ACC112 (cell line): Measurements from ENCODE around the gene WSCD1.

Source experiments
- H2AFZ ChIP-seq: fragments of 200-600 bp; sonication (generic); one replicate; pipeline ENCODE4 v1.6.0; 2017; ENCODE audit warnings: antibody characterized with exemption, low read length; ENCODE audit not compliant: unreplicated experiment
- H3K27ac ChIP-seq: fragments of 200-600 bp; sonication (generic); 2 replicates; pipeline ENCODE4 v1.5.1; 2014; ENCODE audit warnings: low read depth, mild to moderate bottlenecking, antibody characterized with exemption, low read length, moderate library complexity
- H3K27me3 ChIP-seq: fragments of 200-600 bp; sonication (generic); 2 replicates; pipeline ENCODE4 v1.6.1; 2014; ENCODE audit warnings: mild to moderate bottlenecking, antibody characterized with exemption, low read length, moderate library complexity, mixed read lengths; ENCODE audit not compliant: insufficient read depth
- H3K36me3 ChIP-seq: fragments of 200-600 bp; sonication (generic); 2 replicates; pipeline ENCODE4 v1.6.1; 2016; ENCODE audit warnings: mild to moderate bottlenecking, antibody characterized with exemption, low read length, moderate library complexity, mixed read lengths; ENCODE audit not compliant: insufficient read depth
- H3K4me1 ChIP-seq: fragments of 200-600 bp; sonication (generic); one replicate; pipeline ENCODE4 v1.6.1; 2016; ENCODE audit warnings: low read length, mixed read lengths; ENCODE audit not compliant: insufficient read depth, unreplicated experiment, control insufficient read depth
- H3K4me3 ChIP-seq: fragments of 200-600 bp; sonication (generic); 2 replicates; pipeline ENCODE4 v1.5.1; 2014; ENCODE audit warnings: mild to moderate bottlenecking, low read depth, low read length
- H3K79me2 ChIP-seq: fragments of 200-600 bp; sonication (generic); one replicate; pipeline ENCODE4 v1.6.0; 2016; ENCODE audit warnings: low read length; ENCODE audit not compliant: control insufficient read depth, unreplicated experiment, insufficient read depth

The WSCD1 gene

DNA sequence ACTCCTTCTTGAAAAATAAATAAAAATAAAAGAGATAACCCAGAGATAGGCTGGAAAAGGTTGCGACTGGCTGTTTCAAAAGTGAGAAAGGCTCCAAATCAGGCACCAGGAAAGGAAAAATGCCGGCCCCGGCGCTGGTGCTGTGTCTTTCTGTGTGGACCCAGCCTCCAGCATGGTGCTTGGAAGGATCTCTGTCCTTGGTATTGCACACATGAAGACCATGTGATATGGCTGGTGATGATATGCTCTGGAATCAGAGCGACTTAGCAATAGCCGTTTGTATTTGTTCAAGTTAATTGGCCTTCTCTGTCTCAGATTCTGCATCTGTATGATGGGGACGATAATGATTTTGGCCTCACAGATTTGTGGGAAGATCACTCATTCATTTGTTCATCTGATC, 3.4 kb downstream of the WSCD1 start:
- H3K27ac ChIP-seq: no peak overlapping the region
- H3K27me3 ChIP-seq: peaks cover 79% of the 10 kb centered on the region
- H2AFZ ChIP-seq: no peak overlapping the region
- no peaks in the 10 kb centered on the region for H3K4me1 ChIP-seq
- no peak overlapping the region for H3K4me3 ChIP-seq
- H3K79me2 ChIP-seq: no peaks in the 10 kb centered on the region
- no peaks in the 10 kb centered on the region for H3K36me3 ChIP-seq

DNA sequence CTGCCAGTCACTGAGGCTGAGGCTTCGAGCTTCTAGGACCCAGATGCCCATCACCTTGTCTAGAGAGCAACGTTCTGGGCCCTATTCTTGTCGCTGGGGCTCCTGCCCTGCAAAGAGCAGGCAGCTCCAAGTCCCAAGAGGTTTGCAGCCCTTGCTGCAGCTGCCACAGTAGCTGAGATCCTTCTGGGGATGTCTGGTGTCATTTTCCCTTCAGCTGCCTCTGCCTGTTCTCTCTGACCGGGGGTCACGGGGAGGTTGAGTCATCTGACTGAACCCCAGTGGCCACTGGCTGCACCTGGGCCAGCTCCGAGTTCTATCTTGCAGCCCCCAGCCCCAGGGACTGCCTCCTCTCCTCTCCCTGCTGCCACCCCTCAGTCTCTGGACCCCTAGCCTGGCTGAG, 4.9 kb downstream of the WSCD1 start:
- H3K36me3 ChIP-seq: no peaks in the 10 kb centered on the region
- H3K4me1 ChIP-seq: no peaks in the 10 kb centered on the region
- no peak overlapping the region for H2AFZ ChIP-seq
- no peak overlapping the region for H3K27ac ChIP-seq
- peaks cover 80% of the 10 kb centered on the region for H3K27me3 ChIP-seq
- no peak overlapping the region for H3K4me3 ChIP-seq
- H3K79me2 ChIP-seq: no peaks in the 10 kb centered on the region

DNA sequence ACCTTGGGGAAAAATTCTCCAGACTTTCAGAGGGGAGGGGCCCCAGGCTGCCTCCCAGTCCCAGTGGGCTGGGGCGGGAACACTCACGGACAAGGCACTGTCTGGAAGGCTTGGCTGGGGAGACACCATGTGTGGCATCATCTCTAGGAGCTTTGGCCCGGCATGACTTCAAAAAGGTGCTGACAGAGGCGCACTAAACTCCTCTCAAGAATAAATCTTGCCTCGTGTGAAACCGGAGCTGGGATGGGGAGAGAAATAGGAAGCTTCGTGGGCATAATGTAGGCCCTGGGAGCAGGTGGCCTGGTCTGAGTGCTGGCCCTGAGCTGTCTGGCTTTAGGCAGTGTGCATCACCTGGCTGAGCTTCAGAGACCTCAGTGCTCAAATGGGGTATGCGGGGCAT, 5.7 kb downstream of the WSCD1 start:
- Histone ChIP-seq H3K27me3 (peaks cover 76% of the 10 kb centered on the region), H3K4me3 (no peak overlapping the region), H3K4me1 (no peaks in the 10 kb centered on the region), H3K36me3 (no peaks in the 10 kb centered on the region), H3K79me2 (no peaks in the 10 kb centered on the region), H3K27ac (no peak overlapping the region), H2AFZ (no peak overlapping the region)

DNA sequence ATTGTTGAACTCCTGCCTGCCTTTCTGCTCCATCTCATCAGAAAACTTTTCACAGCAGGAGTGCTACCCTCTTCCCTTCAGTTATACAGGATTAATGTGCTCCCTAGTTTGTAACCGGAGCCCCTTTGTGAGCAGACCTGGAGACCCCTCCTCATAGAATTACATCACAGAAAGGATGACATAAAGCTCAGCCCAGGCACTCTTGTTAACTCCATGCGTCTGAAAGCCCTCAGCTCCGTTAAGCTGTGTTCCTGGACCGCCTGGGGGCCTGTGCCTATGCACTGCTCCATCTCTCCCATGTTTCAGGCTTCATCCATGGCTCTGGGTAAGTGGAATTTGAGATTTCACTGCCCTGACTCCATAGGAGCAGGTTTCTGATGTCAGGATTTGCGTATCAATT, 7.6 kb downstream of the WSCD1 start:
- H2AFZ ChIP-seq: no peak overlapping the region
- no peaks in the 10 kb centered on the region for H3K36me3 ChIP-seq
- H3K79me2 ChIP-seq: no peaks in the 10 kb centered on the region
- no peak overlapping the region for H3K27ac ChIP-seq
- peaks cover 62% of the 10 kb centered on the region for H3K27me3 ChIP-seq
- no peak overlapping the region for H3K4me3 ChIP-seq
- no peaks in the 10 kb centered on the region for H3K4me1 ChIP-seq

DNA sequence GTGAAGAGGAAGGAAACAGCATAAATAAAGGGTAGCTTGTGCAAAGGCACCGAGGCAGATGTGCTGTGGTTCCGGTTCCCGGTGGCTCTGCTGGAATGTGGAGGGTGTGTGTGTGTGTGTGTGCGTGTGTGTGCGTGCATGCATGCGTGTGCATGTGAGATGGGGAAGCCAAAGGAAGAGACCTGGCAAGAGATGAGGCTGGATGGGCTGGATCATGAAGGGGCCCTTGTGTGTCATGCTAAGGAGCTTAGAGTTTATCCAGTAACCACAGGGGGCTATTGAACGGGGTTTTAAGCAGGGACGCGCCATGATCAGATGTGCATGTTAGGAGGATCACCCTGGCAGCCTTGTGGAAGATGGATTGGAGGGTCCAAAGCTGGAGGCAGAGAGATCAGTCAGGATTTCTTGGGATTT, 8.3 kb downstream of the WSCD1 start:
- H3K79me2 ChIP-seq: no peaks in the 10 kb centered on the region
- H3K36me3 ChIP-seq: no peaks in the 10 kb centered on the region
- H2AFZ ChIP-seq: no peak overlapping the region
- no peaks in the 10 kb centered on the region for H3K4me1 ChIP-seq
- peaks cover 61% of the 10 kb centered on the region for H3K27me3 ChIP-seq
- H3K27ac ChIP-seq: no peak overlapping the region
- no peak overlapping the region for H3K4me3 ChIP-seq

DNA sequence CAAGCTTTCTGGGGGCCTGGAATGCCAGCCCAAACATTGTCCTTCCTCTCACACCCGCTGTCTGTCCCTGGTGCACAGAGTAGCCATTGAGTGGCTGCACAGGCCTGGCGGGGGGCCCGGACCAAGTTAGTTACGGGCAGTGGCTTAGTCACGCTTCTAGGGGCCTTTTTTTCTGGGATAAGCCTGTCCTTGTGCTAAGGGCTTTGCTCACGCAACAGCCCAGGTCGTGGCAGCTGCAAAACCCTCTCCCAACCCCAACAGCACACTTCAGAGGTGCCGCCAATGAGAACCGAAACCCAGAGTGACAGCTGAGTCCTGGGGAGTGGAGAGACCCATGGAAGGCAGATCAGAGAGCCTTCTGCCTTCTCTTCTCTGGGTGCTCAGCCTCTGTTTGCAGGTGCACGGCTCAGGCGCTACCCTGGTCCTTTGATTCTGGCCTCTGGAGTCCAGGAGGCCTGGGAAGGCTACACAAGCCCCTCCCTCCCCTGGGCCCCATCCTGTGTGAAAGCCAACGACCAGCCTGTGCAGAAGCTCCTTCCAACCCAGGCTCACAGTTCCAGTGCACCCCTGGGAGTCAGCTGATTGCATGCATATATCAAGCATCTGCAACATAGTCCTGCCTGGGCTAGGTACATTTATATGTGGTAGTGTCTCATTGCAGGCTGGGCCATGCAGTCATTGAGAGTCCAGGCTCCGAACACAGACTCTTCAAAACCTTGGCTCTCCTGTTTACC, 9.1 kb downstream of the WSCD1 start:
- no peaks in the 10 kb centered on the region for H3K36me3 ChIP-seq
- H3K27ac ChIP-seq: no peak overlapping the region
- H2AFZ ChIP-seq: no peak overlapping the region
- H3K4me1 ChIP-seq: no peaks in the 10 kb centered on the region
- peaks cover 52% of the 10 kb centered on the region for H3K27me3 ChIP-seq
- no peaks in the 10 kb centered on the region for H3K79me2 ChIP-seq
- H3K4me3 ChIP-seq: no peak overlapping the region

DNA sequence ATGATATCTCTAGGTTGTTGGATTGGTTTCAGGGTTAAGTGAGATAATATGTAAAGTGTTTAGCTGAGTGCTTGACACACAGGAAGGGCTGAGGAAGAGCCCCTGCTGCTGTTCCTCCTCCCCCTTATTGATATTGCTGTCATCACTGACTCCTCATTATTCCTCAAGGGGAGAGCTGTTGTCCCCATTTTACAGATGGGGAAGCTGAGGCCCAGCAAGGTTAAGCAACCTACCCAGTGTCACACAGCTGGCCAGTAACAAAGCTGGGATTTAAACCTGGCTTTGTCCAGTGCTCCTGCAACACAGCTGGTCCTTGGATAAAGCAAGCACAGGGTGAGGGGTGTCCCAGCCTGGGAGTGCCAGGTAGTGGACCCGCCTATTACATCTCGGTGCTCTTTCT, 9.8 kb downstream of the WSCD1 start:
- no peak overlapping the region for H2AFZ ChIP-seq
- no peak overlapping the region for H3K27ac ChIP-seq
- H3K79me2 ChIP-seq: no peaks in the 10 kb centered on the region
- H3K4me1 ChIP-seq: no peaks in the 10 kb centered on the region
- no peaks in the 10 kb centered on the region for H3K36me3 ChIP-seq
- peaks cover 54% of the 10 kb centered on the region for H3K27me3 ChIP-seq
- H3K4me3 ChIP-seq: no peak overlapping the region

DNA sequence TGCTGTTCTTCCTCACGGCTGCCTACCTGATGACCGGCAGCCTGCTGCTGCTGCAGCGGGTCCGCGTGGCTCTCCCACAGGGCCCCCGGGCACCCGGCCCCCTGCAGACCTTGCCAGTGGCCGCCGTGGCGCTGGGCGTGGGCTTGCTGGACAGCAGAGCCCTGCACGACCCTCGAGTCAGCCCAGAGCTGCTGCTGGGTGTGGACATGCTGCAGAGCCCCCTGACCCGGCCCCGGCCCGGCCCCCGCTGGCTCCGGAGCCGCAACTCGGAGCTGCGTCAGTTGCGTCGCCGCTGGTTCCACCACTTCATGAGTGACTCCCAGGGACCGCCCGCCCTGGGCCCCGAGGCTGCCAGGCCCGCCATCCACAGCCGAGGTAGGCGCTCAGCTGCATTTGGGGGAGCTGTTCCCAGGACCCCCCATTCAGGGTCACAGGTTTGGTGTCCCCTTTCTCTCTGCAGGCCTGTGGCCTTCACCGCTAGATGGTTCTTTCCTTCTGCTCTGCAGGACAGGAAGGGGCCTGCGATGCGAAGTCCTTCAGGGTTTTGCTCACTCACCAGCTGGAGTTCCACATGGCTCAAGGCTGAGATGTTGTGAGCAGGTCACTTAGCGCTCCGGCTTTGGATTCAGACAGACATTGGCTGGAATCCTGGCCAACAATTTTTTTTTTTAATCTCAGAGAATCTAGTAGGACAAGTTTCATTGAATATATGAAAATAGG, 10.7 kb downstream of the WSCD1 start:
- Histone ChIP-seq H3K4me1 (no peaks in the 10 kb centered on the region), H3K27ac (no peak overlapping the region), H3K36me3 (no peaks in the 10 kb centered on the region), H3K4me3 (no peak overlapping the region), H3K27me3 (peaks cover 47% of the 10 kb centered on the region), H3K79me2 (no peaks in the 10 kb centered on the region), H2AFZ (no peak overlapping the region)

DNA sequence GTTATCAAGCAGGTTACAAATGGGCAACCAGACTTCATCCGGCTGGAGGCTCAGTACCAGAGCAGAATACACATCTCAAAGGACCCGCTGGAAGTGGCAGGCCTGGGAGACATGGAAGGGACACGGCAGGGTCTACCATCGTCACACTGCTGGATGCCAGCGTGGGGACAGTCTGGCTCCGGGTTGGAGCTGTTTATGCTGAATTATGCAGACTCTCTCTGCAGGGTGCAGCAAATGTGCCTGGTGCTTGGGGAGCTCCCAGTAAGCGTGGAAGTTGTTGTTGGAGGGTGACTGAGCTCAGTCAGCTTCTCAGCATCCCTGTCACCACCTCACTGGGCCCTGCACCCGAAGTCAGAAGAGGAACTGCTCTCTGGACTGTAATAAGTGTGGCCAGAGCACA, 12.2 kb downstream of the WSCD1 start:
- Histone ChIP-seq H2AFZ (no peak overlapping the region), H3K27me3 (peaks cover 44% of the 10 kb centered on the region), H3K36me3 (no peaks in the 10 kb centered on the region), H3K79me2 (no peaks in the 10 kb centered on the region), H3K27ac (no peak overlapping the region), H3K4me1 (no peaks in the 10 kb centered on the region), H3K4me3 (no peak overlapping the region)

DNA sequence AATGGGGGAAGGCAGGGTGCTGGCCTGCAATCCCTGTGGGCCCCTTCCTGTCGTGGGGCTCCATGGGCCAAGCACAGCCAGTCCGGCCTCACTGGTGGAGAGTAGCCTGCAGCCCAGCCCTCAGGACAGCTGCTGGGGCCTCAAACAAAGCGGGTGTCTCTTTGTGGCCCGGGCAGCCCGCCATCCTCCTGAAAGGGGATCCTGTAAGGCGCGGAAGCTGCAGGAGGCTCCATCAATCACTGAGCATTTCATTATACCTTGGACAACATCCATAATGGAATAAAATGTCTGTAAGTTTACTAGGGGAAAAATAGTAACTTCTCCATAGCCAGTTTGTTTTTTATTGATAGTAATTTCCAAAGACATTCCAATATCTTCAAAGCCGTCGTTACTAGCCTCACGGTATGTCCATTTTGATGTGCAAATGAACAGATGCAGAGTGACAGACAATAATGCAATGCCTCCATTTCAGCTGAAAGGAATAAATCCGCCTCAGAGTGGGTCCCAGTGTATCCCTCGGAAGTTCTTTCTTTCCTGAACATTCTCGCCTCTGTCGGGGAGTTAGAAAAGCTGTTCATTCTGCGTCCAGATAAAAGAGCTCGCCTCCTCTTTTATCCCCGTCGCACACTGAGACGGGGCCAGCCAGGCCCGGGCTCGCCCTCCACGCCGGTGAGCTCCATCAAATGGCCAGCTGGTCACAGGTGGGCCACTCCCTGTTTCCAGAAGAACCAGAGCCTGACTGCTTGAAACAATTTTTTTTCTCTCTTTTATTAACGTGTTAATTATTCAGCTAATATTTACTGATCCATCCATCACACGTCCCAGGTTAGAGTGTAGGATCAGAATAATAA, 14.4 kb downstream of the WSCD1 start:
- Histone ChIP-seq H3K79me2 (no peaks in the 10 kb centered on the region), H3K27me3 (peaks cover 22% of the 10 kb centered on the region), H3K36me3 (no peaks in the 10 kb centered on the region), H3K27ac (no peak overlapping the region), H3K4me3 (no peak overlapping the region), H2AFZ (no peak overlapping the region), H3K4me1 (no peaks in the 10 kb centered on the region)
